Measurements from ENCODE around the gene IL11RA. TPM values are rescaled to one million over a fixed set of nuclear protein-coding genes. Genes with fewer than 3 reads are reported as not detected.

IL11RA gene
- total RNA-seq, 2 experiments from 2014 or later = 16.7 to 20.1 TPM

Small RNA genes within 50 kb of the gene (small RNA-seq; reads per million reads assigned to genes)
- not detected for gene CCL27

Other genes with a start within 250 kb of the IL11RA start
- gene FAM219A, start 193.6 kb upstream of the IL11RA start, total RNA-seq (2014; rRNA removed; shearing (Covaris generic)) = 5.2 and 6.5 TPM in 2 replicates
- gene FAM219A, start 193.6 kb upstream of the IL11RA start, total RNA-seq (2022) = 12.7 and 14.3 TPM in 2 replicates
- 0.57 TPM in 1 of 2 replicates, not detected in the other for gene DNAI1, start 193.4 kb upstream of the IL11RA start, total RNA-seq (2014; rRNA removed; shearing (Covaris generic))
- gene DNAI1, start 193.4 kb upstream of the IL11RA start, total RNA-seq (2022) = 0.55 and 0.97 TPM in 2 replicates
- not detected in 2 replicates for gene ENHO, start 129.2 kb upstream of the IL11RA start, total RNA-seq (2014; rRNA removed; shearing (Covaris generic))
- gene ENHO, start 129.2 kb upstream of the IL11RA start, total RNA-seq (2022) = 0.46 and 0.91 TPM in 2 replicates
- gene CNTFR, start 62.5 kb upstream of the IL11RA start, total RNA-seq (2014; rRNA removed; shearing (Covaris generic)) = not detected in 2 replicates
- not detected in 2 replicates for gene CNTFR, start 62.5 kb upstream of the IL11RA start, total RNA-seq (2022)
- gene RPP25L, start 40.1 kb upstream of the IL11RA start, total RNA-seq (2014; rRNA removed; shearing (Covaris generic)) = 33.6 and 40.3 TPM in 2 replicates
- 31.6 and 33.7 TPM in 2 replicates for gene RPP25L, start 40.1 kb upstream of the IL11RA start, total RNA-seq (2022)
- gene DCTN3, start 31.7 kb upstream of the IL11RA start, total RNA-seq (2014; rRNA removed; shearing (Covaris generic)) = 79.7 and 80.3 TPM in 2 replicates
- 84.2 and 96.3 TPM in 2 replicates for gene DCTN3, start 31.7 kb upstream of the IL11RA start, total RNA-seq (2022)
- gene ARID3C, start 23.1 kb upstream of the IL11RA start, total RNA-seq (2014; rRNA removed; shearing (Covaris generic)) = 1.4 and 1.9 TPM in 2 replicates
- gene ARID3C, start 23.1 kb upstream of the IL11RA start, total RNA-seq (2022) = 0.38 and 0.44 TPM in 2 replicates
- gene SIGMAR1, start 14.4 kb upstream of the IL11RA start, total RNA-seq (2014; rRNA removed; shearing (Covaris generic)) = 97.2 and 103 TPM in 2 replicates
- gene SIGMAR1, start 14.4 kb upstream of the IL11RA start, total RNA-seq (2022) = 110 TPM in 2 replicates
- 78.2 and 90.9 TPM in 2 replicates for gene GALT, start 5.5 kb upstream of the IL11RA start, total RNA-seq (2014; rRNA removed; shearing (Covaris generic))
- gene GALT, start 5.5 kb upstream of the IL11RA start, total RNA-seq (2022) = 61.2 and 62.5 TPM in 2 replicates
- gene CCL27, start 10.5 kb downstream of the IL11RA start, total RNA-seq (2014; rRNA removed; shearing (Covaris generic)) = 0.72 TPM in 1 of 2 replicates, not detected in the other
- gene CCL27, start 10.5 kb downstream of the IL11RA start, total RNA-seq (2022) = 0.42 and 0.68 TPM in 2 replicates
- not detected in 2 replicates for gene CCL19, start 39.1 kb downstream of the IL11RA start, total RNA-seq (2014; rRNA removed; shearing (Covaris generic))
- gene CCL19, start 39.1 kb downstream of the IL11RA start, total RNA-seq (2022) = not detected in 2 replicates
- gene CCL21, start 58.0 kb downstream of the IL11RA start, total RNA-seq (2014; rRNA removed; shearing (Covaris generic)) = not detected in 2 replicates
- gene CCL21, start 58.0 kb downstream of the IL11RA start, total RNA-seq (2022) = not detected in 2 replicates

Measured in OCI-LY7 (cell line).